Measurements from ENCODE around the gene THBS4.

Gene THBS4

GRCh38 chr5:80041527-80041926, 6.4 kb downstream of the THBS4 start:
- no peaks in the 10 kb centered on the region for H3F3A ChIP-seq (ENCODE audit: insufficient read depth, low read length)
- H3K27ac ChIP-seq (ENCODE audit: low read length), result no peak overlapping the region
- no peaks in the 10 kb centered on the region for H3K27me3 ChIP-seq (replicated peaks; ENCODE audit: insufficient read depth, low read length)
- H3K4me3 ChIP-seq (ENCODE audit: low read length), result no peak overlapping the region
- H3K9ac ChIP-seq (ENCODE audit: low read length), result no peak overlapping the region
- H3K4me1 ChIP-seq (ENCODE audit: low read length), result no peaks in the 10 kb centered on the region
- no peak overlapping the region for H3K4me2 ChIP-seq (ENCODE audit: low read depth, low read length)
- DNase-seq, result no peak
- no peaks in the 10 kb centered on the region for H3K9me3 ChIP-seq (replicated peaks; ENCODE audit: insufficient read depth, low read length)
- no peak overlapping the region for H2AFZ ChIP-seq (ENCODE audit: low read length)
- H3K36me3 ChIP-seq (replicated peaks; ENCODE audit: insufficient read depth, low read length), result no peaks in the 10 kb centered on the region
- H4K20me1 ChIP-seq (ENCODE audit: insufficient read depth, low read length), result no peaks in the 10 kb centered on the region
- no peak for TF ChIP-seq CTCF (IDR thresholded peaks at IDR 0.05; ENCODE audit: low read length)
- TF ChIP-seq EZH2phosphoT487 (IDR thresholded peaks at IDR 0.05; ENCODE audit: low read length), result no peak
- no peak for TF ChIP-seq EZH2 (optimal IDR thresholded peaks at IDR 0.05; ENCODE audit: low read depth, low read length)
- H3K79me2 ChIP-seq (ENCODE audit: low read length), result no peaks in the 10 kb centered on the region
- H3K9me2 ChIP-seq (replicated peaks; ENCODE audit: insufficient read depth, low read length), result no peaks in the 10 kb centered on the region

GRCh38 chr5:80042330-80042729, 7.2 kb downstream of the THBS4 start:
- no peak for DNase-seq
- H3K4me2 ChIP-seq (ENCODE audit: low read depth, low read length), result no peak overlapping the region
- no peak overlapping the region for H3K4me3 ChIP-seq (ENCODE audit: low read length)
- H2AFZ ChIP-seq (ENCODE audit: low read length), result no peak overlapping the region
- H3K79me2 ChIP-seq (ENCODE audit: low read length), result no peaks in the 10 kb centered on the region
- no peaks in the 10 kb centered on the region for H3K36me3 ChIP-seq (replicated peaks; ENCODE audit: insufficient read depth, low read length)
- no peaks in the 10 kb centered on the region for H3K9me3 ChIP-seq (replicated peaks; ENCODE audit: insufficient read depth, low read length)
- no peaks in the 10 kb centered on the region for H3K4me1 ChIP-seq (ENCODE audit: low read length)
- TF ChIP-seq EZH2 (optimal IDR thresholded peaks at IDR 0.05; ENCODE audit: low read depth, low read length), result no peak
- no peaks in the 10 kb centered on the region for H4K20me1 ChIP-seq (ENCODE audit: insufficient read depth, low read length)
- no peaks in the 10 kb centered on the region for H3K9me2 ChIP-seq (replicated peaks; ENCODE audit: insufficient read depth, low read length)
- no peak overlapping the region for H3K27ac ChIP-seq (ENCODE audit: low read length)
- no peaks in the 10 kb centered on the region for H3K27me3 ChIP-seq (replicated peaks; ENCODE audit: insufficient read depth, low read length)
- H3K9ac ChIP-seq (ENCODE audit: low read length), result no peak overlapping the region
- no peaks in the 10 kb centered on the region for H3F3A ChIP-seq (ENCODE audit: insufficient read depth, low read length)

GRCh38 chr5:80043187-80043586, 8.0 kb downstream of the THBS4 start:
- Histone ChIP-seq H3K9me2 (replicated peaks; ENCODE audit: insufficient read depth, low read length) (no peaks in the 10 kb centered on the region), H2AFZ (ENCODE audit: low read length) (no peak overlapping the region), H3F3A (ENCODE audit: insufficient read depth, low read length) (no peaks in the 10 kb centered on the region), H3K4me1 (ENCODE audit: low read length) (no peaks in the 10 kb centered on the region), H3K36me3 (replicated peaks; ENCODE audit: insufficient read depth, low read length) (no peaks in the 10 kb centered on the region), H3K79me2 (ENCODE audit: low read length) (no peaks in the 10 kb centered on the region), H3K27ac (ENCODE audit: low read length) (no peak overlapping the region), H3K4me2 (ENCODE audit: low read depth, low read length) (no peak overlapping the region), H3K9me3 (replicated peaks; ENCODE audit: insufficient read depth, low read length) (no peaks in the 10 kb centered on the region), H4K20me1 (ENCODE audit: insufficient read depth, low read length) (no peaks in the 10 kb centered on the region), H3K27me3 (replicated peaks; ENCODE audit: insufficient read depth, low read length) (no peaks in the 10 kb centered on the region), H3K9ac (ENCODE audit: low read length) (no peak overlapping the region), H3K4me3 (ENCODE audit: low read length) (no peak overlapping the region)
- TF ChIP-seq EZH2 (optimal IDR thresholded peaks at IDR 0.05; ENCODE audit: low read depth, low read length) (no peak), EZH2phosphoT487 (IDR thresholded peaks at IDR 0.05; ENCODE audit: low read length) (no peak), CTCF (IDR thresholded peaks at IDR 0.05; ENCODE audit: low read length) (no peak)
- DNase-seq, result no peak

- H3K4me2 ChIP-seq (ENCODE audit: low read depth, low read length), result no peak overlapping the region
Measured at GRCh38 chr5:80048084-80048780, 13.1 kb downstream of the THBS4 start.

More at GRCh38 chr5:80048084-80048780, 13.1 kb downstream of the THBS4 start:
- Histone ChIP-seq H3K9ac (ENCODE audit: low read length) (no peak overlapping the region), H3K9me2 (replicated peaks; ENCODE audit: insufficient read depth, low read length) (no peaks in the 10 kb centered on the region), H3F3A (ENCODE audit: insufficient read depth, low read length) (no peaks in the 10 kb centered on the region), H3K27ac (ENCODE audit: low read length) (no peak overlapping the region), H3K79me2 (ENCODE audit: low read length) (no peaks in the 10 kb centered on the region), H3K4me3 (ENCODE audit: low read length) (no peak overlapping the region), H3K36me3 (replicated peaks; ENCODE audit: insufficient read depth, low read length) (no peaks in the 10 kb centered on the region), H3K4me1 (ENCODE audit: low read length) (no peaks in the 10 kb centered on the region), H3K9me3 (replicated peaks; ENCODE audit: insufficient read depth, low read length) (no peaks in the 10 kb centered on the region), H2AFZ (ENCODE audit: low read length) (no peak overlapping the region), H4K20me1 (ENCODE audit: insufficient read depth, low read length) (no peaks in the 10 kb centered on the region), H3K27me3 (replicated peaks; ENCODE audit: insufficient read depth, low read length) (no peaks in the 10 kb centered on the region)
- TF ChIP-seq EZH2 (optimal IDR thresholded peaks at IDR 0.05; ENCODE audit: low read depth, low read length) (no peak), EZH2phosphoT487 (IDR thresholded peaks at IDR 0.05; ENCODE audit: low read length) (no peak), CTCF (IDR thresholded peaks at IDR 0.05; ENCODE audit: low read length) (no peak)
- no peak for DNase-seq
